Coronary artery (tissue), 2 donors: ENCODE data around the gene SLC31A2.

ENCODE experiments used
- DNase-seq: peaks from one replicate; pipeline ENCODE4 v3.0.0-alpha.2; 2017; ENCODE audit warnings: low spot score
- H3K27ac ChIP-seq, 2 donors: fragments of 200-600 bp; sonication (generic); one replicate each; pipeline ENCODE4 v1.5.1; 2016 to 2019
- H3K4me3 ChIP-seq: fragments of 200-600 bp; sonication (generic); 2 replicates; pipeline ENCODE4 v1.5.1; 2016; ENCODE audit warnings: mild to moderate bottlenecking, moderate library complexity
- CTCF ChIP-seq: fragments of 200-600 bp; sonication (generic); IDR thresholded peaks from one replicate; pipeline ENCODE4 v1.5.1; 2019; ENCODE audit warnings: antibody characterized with exemption

SLC31A2 gene

GRCh38 chr9:113154471-113154870, 3.7 kb downstream of the SLC31A2 start:
- Histone ChIP-seq H3K4me3 (peak overlapping the region; percentile 17), H3K27ac (peak overlapping the region in 1 of 2 donors; percentile 64)
- no peak for DNase-seq
- no peak for TF ChIP-seq CTCF

- H3K27ac ChIP-seq = peak overlapping the region; percentile 36 to 44
- H3K4me3 ChIP-seq = no peak overlapping the region
- no peak for DNase-seq
- no peak for TF ChIP-seq CTCF
These were observed 4.1 kb downstream of the SLC31A2 start for GRCh38 chr9:113154946-113155345.

GRCh38 chr9:113155911-113156588, 5.2 kb downstream of the SLC31A2 start:
- H3K4me3 ChIP-seq = no peak overlapping the region
- no peak for DNase-seq
- H3K27ac ChIP-seq = peak overlapping the region in 1 of 2 donors; percentile 23

GRCh38 chr9:113156880-113157279, 6.1 kb downstream of the SLC31A2 start:
- H3K4me3 ChIP-seq = no peak overlapping the region
- H3K27ac ChIP-seq = no peak overlapping the region
- DNase-seq = no peak
- TF ChIP-seq CTCF = no peak

More at GRCh38 chr9:113155911-113156588, 5.2 kb downstream of the SLC31A2 start:
- no peak for TF ChIP-seq CTCF

- Histone ChIP-seq H3K4me3 (no peak overlapping the region), H3K27ac (no peak overlapping the region)
- TF ChIP-seq CTCF = no peak
- DNase-seq = no peak
These were observed 7.6 kb downstream of the SLC31A2 start for GRCh38 chr9:113158446-113158845.

GRCh38 chr9:113160571-113160970, 9.8 kb downstream of the SLC31A2 start:
- TF ChIP-seq CTCF = no peak
- H3K27ac ChIP-seq = no peak overlapping the region
- no peak for DNase-seq

GRCh38 chr9:113163001-113163400, 12.2 kb downstream of the SLC31A2 start:
- Histone ChIP-seq H3K27ac (no peak overlapping the region), H3K4me3 (no peak overlapping the region)
- TF ChIP-seq CTCF = no peak
- DNase-seq = no peak

More at GRCh38 chr9:113160571-113160970, 9.8 kb downstream of the SLC31A2 start:
- H3K4me3 ChIP-seq = no peak overlapping the region
